GM12878 (cell line): Measurements from ENCODE around the gene PPM1J. TPM values are rescaled to one million over a fixed set of nuclear protein-coding genes. Genes with fewer than 3 reads are reported as not detected.

Experiments used
- ATAC-seq: fragments of 200-7000 bp; cut with Tn5 transposase; 3 replicates; pipeline ENCODE4 v1.9.1; 2020; ENCODE audit warnings: mild to moderate bottlenecking, moderate library complexity
- BruUV-seq: library from RNA; stranded (reverse); fragments of 400-500 nt; replicated peaks from 2 replicates; lab custom pipeline; 2021; lab: Mats Ljungman, UMichigan
- CTCF ChIA-PET: fragments of 300-600 bp; sonication (Branson Sonifier 250); formaldehyde crosslinking; extraction: SDS; loops from one replicate; lab custom pipeline; 2021; ENCODE audit warnings: inconsistent platforms; lab: Yijun Ruan, JAX
- POLR2A ChIA-PET: fragments of 350-600 bp; formaldehyde crosslinking; extraction: SDS; loops from one replicate; lab custom pipeline; 2021; ENCODE audit warnings: inconsistent platforms; lab: Charles Lee
- RAD21 ChIA-PET: fragments of 300-600 bp; sonication (Branson Sonifier 250); formaldehyde crosslinking; loops from one replicate; lab custom pipeline; 2023; ENCODE audit warnings: antibody characterized with exemption; ENCODE audit not compliant: unreplicated experiment; lab: Charles Lee
- SMC1A ChIA-PET: fragments of 300-600 bp; sonication (Branson Sonifier 250); formaldehyde crosslinking; loops from one replicate; lab custom pipeline; 2023; ENCODE audit not compliant: unreplicated experiment, uncharacterized antibody; lab: Charles Lee
- DNase-seq: peaks from one replicate; pipeline ENCODE4 v3.0.0-alpha.2; 2011; ENCODE audit warnings: low read depth, low spot score
- FAIRE-seq: peaks from 3 replicates; lab custom pipeline; 2011; peaks lifted over from hg19 to GRCh38; lab: Jason Lieb, UNC
- H2AFZ ChIP-seq: 2 replicates; pipeline ENCODE4 v1.6.0; 2011; ENCODE audit warnings: low read depth, low read length, control low read depth; ENCODE audit not compliant: control insufficient read depth
- H3K27ac ChIP-seq: 2 replicates; pipeline ENCODE4 v1.5.1; 2011; ENCODE audit warnings: control low read depth; ENCODE audit not compliant: control insufficient read depth, insufficient read depth
- H3K27me3 ChIP-seq, 2 experiments: replicated peaks in 1 of 2; 2 replicates each; pipeline versions ENCODE4 v1.6.0 to v1.6.1; 2011; ENCODE audit warnings: low read length in 1 of 2; ENCODE audit not compliant: control insufficient read depth in 2 of 2, insufficient read depth in 2 of 2
- H3K36me3 ChIP-seq, 2 experiments: 2 replicates each; pipeline ENCODE4 v1.5.1; 2011; ENCODE audit warnings: low read length in 1 of 2; ENCODE audit not compliant: control insufficient read depth in 2 of 2, insufficient read depth in 2 of 2
- H3K4me1 ChIP-seq: 2 replicates; pipeline ENCODE4 v1.6.1; 2011; ENCODE audit warnings: mild to moderate bottlenecking, low read length, moderate library complexity, mixed read lengths; ENCODE audit not compliant: control insufficient read depth, insufficient read depth
- H3K4me2 ChIP-seq: 2 replicates; pipeline ENCODE4 v1.6.0; 2011; ENCODE audit warnings: control low read depth; ENCODE audit not compliant: control insufficient read depth, insufficient read depth
- H3K4me3 ChIP-seq: fragments of 200-600 bp; sonication (generic); 2 replicates; pipeline ENCODE4 v1.5.1; 2016
- H3K79me2 ChIP-seq: 2 replicates; pipeline ENCODE4 v1.6.0; 2011; ENCODE audit warnings: low read length; ENCODE audit not compliant: control insufficient read depth, insufficient read depth
- H3K9ac ChIP-seq: 2 replicates; pipeline ENCODE4 v1.8.0; 2011; ENCODE audit warnings: low read length, control low read depth, mixed read lengths; ENCODE audit not compliant: control insufficient read depth, insufficient read depth
- H3K9me3 ChIP-seq: replicated peaks from 3 replicates; pipeline ENCODE4 v1.5.1; 2011; ENCODE audit warnings: mild to moderate bottlenecking, low read length; ENCODE audit not compliant: control insufficient read depth, insufficient read depth
- H4K20me1 ChIP-seq: 2 replicates; pipeline ENCODE4 v1.6.0; 2011; ENCODE audit not compliant: control insufficient read depth, insufficient read depth
- CBFB ChIP-seq: IDR thresholded peaks from 2 replicates; pipeline ENCODE4 v1.6.1; 2016; ENCODE audit warnings: antibody characterized with exemption, low read depth
- KAT2A ChIP-seq: conservative IDR thresholded peaks from 2 replicates; pipeline ENCODE4 v1.6.1; 2011; ENCODE audit warnings: low read depth, low read length; ENCODE audit not compliant: control insufficient read depth
- KDM1A ChIP-seq: fragments of 200-600 bp; sonication (generic); IDR thresholded peaks from 2 replicates; pipeline ENCODE4 v1.6.1; 2016; ENCODE audit warnings: borderline replicate concordance
- NR2C1 ChIP-seq: fragments of 450-650 bp; IDR thresholded peaks from 2 replicates; pipeline ENCODE4 v1.6.1; 2017; ENCODE audit warnings: antibody characterized with exemption, mild to moderate bottlenecking, moderate library complexity
- RB1 ChIP-seq: fragments of 450-650 bp; formaldehyde crosslinking; IDR thresholded peaks from 2 replicates; pipeline ENCODE4 v1.6.1; 2017; ENCODE audit warnings: mild to moderate bottlenecking, borderline replicate concordance
- SPI1 ChIP-seq: IDR thresholded peaks from 2 replicates; pipeline ENCODE4 v1.6.1; 2011; ENCODE audit warnings: low read depth, mild to moderate bottlenecking, low read length, moderate library complexity, borderline replicate concordance; ENCODE audit not compliant: insufficient read depth
- SUPT20H ChIP-seq: IDR thresholded peaks from 2 replicates; pipeline ENCODE4 v1.6.1; 2011; ENCODE audit warnings: low read depth, mild to moderate bottlenecking, low read length, moderate library complexity, borderline replicate concordance; ENCODE audit not compliant: control insufficient read depth
- ZNF217 ChIP-seq: fragments of 450-650 bp; IDR thresholded peaks from 2 replicates; pipeline ENCODE4 v1.6.1; 2017; ENCODE audit warnings: antibody characterized with exemption, mild to moderate bottlenecking
- ZNF24 ChIP-seq: fragments of 450-650 bp; IDR thresholded peaks from 2 replicates; pipeline ENCODE4 v1.6.1; 2017; ENCODE audit warnings: antibody characterized with exemption, mild to moderate bottlenecking
- WGBS: methylation state at CpG from one replicate; pipeline ENCODE4 v1.1.6; 2016; ENCODE audit warnings: low lambda C conversion rate; ENCODE audit not compliant: insufficient replicate concordance, insufficient coverage; ENCODE audit errors: missing lambda C conversion rate; 5-methylcytosine and 5-hydroxymethylcytosine counted together
- in situ Hi-C: fragments of 300-500 bp; cut with MboI; formaldehyde crosslinking; loops from 9 replicates; pipeline ENCODE4 v1.14.3; 2018; ENCODE audit warnings: mixed read lengths
- intact Hi-C: fragments of 100-400 bp; cut with micrococcal nuclease; formaldehyde crosslinking; loops from one replicate; pipeline ENCODE4 v1.14.2; 2022; ENCODE audit not compliant: unreplicated experiment
- polyA plus RNA-seq, 11 experiments: library from polyadenylated mRNA; depleted of rRNA in 4 of 11; unstranded in 6 of 11; stranded (reverse) in 5 of 11; fragments of >200 nt; fragmentation: Nextera tagmentation in 4 of 11; fragmentation: Illumina TruSeq in 1 of 11; extraction: Ambion mirVana in 4 of 11; extraction: Trizol in 1 of 11; gene quantifications; 1 replicate in 1 of 11; 2 replicates in 10 of 11; pipeline versions ENCODE4 v1.2.1 to v1.2.3, GENCODE V29; 2011 to 2016; ENCODE audit warnings: inconsistent platforms in 2 of 11, missing spikeins in 2 of 11, low read depth in 1 of 11
- total RNA-seq, 4 experiments: library from RNA; depleted of rRNA in 3 of 4; stranded (reverse); fragments of >200 nt in 3 of 4; fragmentation: Illumina TruSeq in 1 of 4; extraction: Trizol in 1 of 4; gene quantifications; 2 replicates each; pipeline versions ENCODE4 v1.2.1 to v1.2.3, GENCODE V29; 2013 to 2021
- TF ChIP-seq, protein P1 (sequence below): IDR thresholded peaks from 2 replicates; pipeline ENCODE4 v1.6.1; 2011; ENCODE audit warnings: low read depth, low read length, improper control_type of control experiment, borderline replicate concordance
- TF ChIP-seq, protein P2 (sequence below), 3 experiments: IDR thresholded peaks in 2 of 3; conservative IDR thresholded peaks in 1 of 3; 2 replicates each; pipeline ENCODE4 v1.5.1; 2011; ENCODE audit warnings: low read depth in 3 of 3, low read length in 3 of 3, mild to moderate bottlenecking in 3 of 3, control low read depth in 2 of 3, moderate library complexity in 2 of 3, inconsistent platforms in 1 of 3, mixed read lengths in 1 of 3; ENCODE audit not compliant: control insufficient read depth in 2 of 3, insufficient read depth in 1 of 3; ENCODE audit errors: extremely low read depth in 1 of 3
- TF ChIP-seq, protein P3 (sequence below): fragments of 450-650 bp; IDR thresholded peaks from 2 replicates; pipeline ENCODE4 v1.6.1; 2016; ENCODE audit warnings: mild to moderate bottlenecking

The PPM1J gene
- total and polyA plus RNA-seq, 10 of the 15 experiments (the other 5 are each of a cell fraction or from before 2014, with no cell fraction given): 0.07 to 1.8 (median 0.59) TPM; not detected in 1

DNA sequence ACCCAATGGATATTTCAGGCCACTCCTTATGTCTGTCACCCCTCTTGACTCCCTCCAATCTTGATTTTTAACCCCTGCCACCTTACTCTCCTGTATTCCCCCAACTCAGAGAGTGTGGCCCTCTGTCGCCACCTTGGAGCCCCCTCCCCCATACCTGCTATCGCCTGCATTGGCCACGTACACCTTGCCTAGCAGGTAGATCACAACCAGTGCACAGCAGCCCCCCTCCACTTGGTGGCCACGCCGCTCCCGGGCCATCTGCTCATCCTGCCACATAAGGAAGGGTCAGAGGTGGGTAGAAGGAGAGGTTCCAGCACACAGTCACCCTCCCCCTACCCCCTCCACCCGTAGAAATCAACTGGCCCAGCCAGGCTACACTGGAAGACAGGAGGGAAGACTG lies 2.9 kb downstream of the PPM1J start:
- Histone ChIP-seq H3K27me3 (no peaks in the 10 kb centered on the region), H2AFZ (no peak overlapping the region), H3K9me3 (no peaks in the 10 kb centered on the region), H3K79me2 (no peaks in the 10 kb centered on the region), H3K4me1 (peaks cover 25% of the 10 kb centered on the region), H4K20me1 (0 out of 2 replicates have a peak, but pooled peaks cover 3% of the 10 kb centered on the region), H3K27ac (no peak overlapping the region), H3K36me3 (no peaks in the 10 kb centered on the region), H3K9ac (no peak overlapping the region), H3K4me2 (no peak overlapping the region), H3K4me3 (no peak overlapping the region)
- BruUV-seq: no TSS peak
- ChIA-PET SMC1A (interaction anchor here (1.1 kb wide), 1 partner anchor 321 kb away, joined by 4 read pairs; no protein-coding TSS in a partner anchor), POLR2A (no interaction called here), RAD21 (no interaction called here), CTCF (no interaction called here)
- ATAC-seq (no peak), DNase-seq (no peak), FAIRE-seq (no peak)
- in situ Hi-C loops: no loop called here
- intact Hi-C loops: loop anchor here (10.0 kb wide), 1 partner anchor 683 kb away; the partner anchor contains the start of gene MAGI3
- WGBS: 77% methylated on average over 7 of the region's 7 CpGs
- TF ChIP-seq ZNF217 (no peak), RB1 (no peak), ZNF24 (no peak)

DNA sequence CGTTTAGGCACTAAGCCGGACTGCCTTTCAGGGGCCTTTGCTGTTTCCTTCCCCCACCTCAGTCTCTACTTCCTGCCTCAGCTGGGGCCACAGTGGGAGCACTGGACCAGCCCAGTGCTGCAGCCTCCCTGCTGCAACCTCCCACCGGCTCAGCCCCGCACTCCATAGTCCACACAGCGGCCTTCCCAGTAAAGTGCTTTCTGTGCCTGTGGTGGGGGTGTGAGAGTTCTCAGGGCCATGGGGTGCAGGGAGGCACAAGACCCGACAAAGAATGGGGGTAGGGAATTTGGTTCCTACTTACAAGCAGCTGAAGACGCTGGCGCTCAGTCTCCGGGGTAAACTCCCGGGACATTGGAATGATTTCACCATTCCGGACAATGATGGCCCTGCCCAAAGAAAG lies 3.5 kb downstream of the PPM1J start:
- in situ Hi-C loops (no loop called here), intact Hi-C loops (loop anchor here (10.0 kb wide), 1 partner anchor 683 kb away; the partner anchor contains the start of gene MAGI3)
- WGBS: 79% methylated on average over 11 of the region's 11 CpGs
- H3K36me3 ChIP-seq: no peaks in the 10 kb centered on the region
- H3K4me3 ChIP-seq: no peak overlapping the region
- 0 out of 2 replicates have a peak, but pooled peaks cover 3% of the 10 kb centered on the region for H4K20me1 ChIP-seq
- ChIA-PET CTCF (interaction anchor here (5.5 to 5.9 kb wide), 2 partner anchors 211 to 319 kb away, joined by 43 to 122 read pairs; no protein-coding TSS in a partner anchor), SMC1A (interaction anchor here (1.3 kb wide), 1 partner anchor 90 kb away, joined by 3 read pairs; no protein-coding TSS in a partner anchor), POLR2A (no interaction called here), RAD21 (interaction anchor here (5.6 kb wide), 1 partner anchor 320 kb away, joined by 53 read pairs; no protein-coding TSS in a partner anchor)
- peaks cover 25% of the 10 kb centered on the region for H3K4me1 ChIP-seq
- FAIRE-seq (no peak), ATAC-seq (no peak), DNase-seq (no peak)
- H3K27me3 ChIP-seq: no peaks in the 10 kb centered on the region
- H2AFZ ChIP-seq: no peak overlapping the region
- no peak overlapping the region for H3K4me2 ChIP-seq
- peaks cover 2% of the 10 kb centered on the region for H3K79me2 ChIP-seq
- no peaks in the 10 kb centered on the region for H3K9me3 ChIP-seq
- no TSS peak for BruUV-seq
- H3K9ac ChIP-seq: no peak overlapping the region
- no peak overlapping the region for H3K27ac ChIP-seq
- TF ChIP-seq, protein P1, sequence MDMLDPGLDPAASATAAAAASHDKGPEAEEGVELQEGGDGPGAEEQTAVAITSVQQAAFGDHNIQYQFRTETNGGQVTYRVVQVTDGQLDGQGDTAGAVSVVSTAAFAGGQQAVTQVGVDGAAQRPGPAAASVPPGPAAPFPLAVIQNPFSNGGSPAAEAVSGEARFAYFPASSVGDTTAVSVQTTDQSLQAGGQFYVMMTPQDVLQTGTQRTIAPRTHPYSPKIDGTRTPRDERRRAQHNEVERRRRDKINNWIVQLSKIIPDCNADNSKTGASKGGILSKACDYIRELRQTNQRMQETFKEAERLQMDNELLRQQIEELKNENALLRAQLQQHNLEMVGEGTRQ: no peak
- no peak for TF ChIP-seq KDM1A
- TF ChIP-seq, protein P2, sequence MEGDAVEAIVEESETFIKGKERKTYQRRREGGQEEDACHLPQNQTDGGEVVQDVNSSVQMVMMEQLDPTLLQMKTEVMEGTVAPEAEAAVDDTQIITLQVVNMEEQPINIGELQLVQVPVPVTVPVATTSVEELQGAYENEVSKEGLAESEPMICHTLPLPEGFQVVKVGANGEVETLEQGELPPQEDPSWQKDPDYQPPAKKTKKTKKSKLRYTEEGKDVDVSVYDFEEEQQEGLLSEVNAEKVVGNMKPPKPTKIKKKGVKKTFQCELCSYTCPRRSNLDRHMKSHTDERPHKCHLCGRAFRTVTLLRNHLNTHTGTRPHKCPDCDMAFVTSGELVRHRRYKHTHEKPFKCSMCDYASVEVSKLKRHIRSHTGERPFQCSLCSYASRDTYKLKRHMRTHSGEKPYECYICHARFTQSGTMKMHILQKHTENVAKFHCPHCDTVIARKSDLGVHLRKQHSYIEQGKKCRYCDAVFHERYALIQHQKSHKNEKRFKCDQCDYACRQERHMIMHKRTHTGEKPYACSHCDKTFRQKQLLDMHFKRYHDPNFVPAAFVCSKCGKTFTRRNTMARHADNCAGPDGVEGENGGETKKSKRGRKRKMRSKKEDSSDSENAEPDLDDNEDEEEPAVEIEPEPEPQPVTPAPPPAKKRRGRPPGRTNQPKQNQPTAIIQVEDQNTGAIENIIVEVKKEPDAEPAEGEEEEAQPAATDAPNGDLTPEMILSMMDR (IDR thresholded peaks at IDR 0.05 in 2 of 3, conservative IDR thresholded peaks at IDR 0.05 in 1 of 3; ENCODE audit: control insufficient read depth in 2 of 3, extremely low read depth in 1 of 3, insufficient read depth in 1 of 3, low read depth in 3 of 3, low read length in 3 of 3): no peak
- TF ChIP-seq SPI1: no peak
- TF ChIP-seq CBFB: no peak
- TF ChIP-seq NR2C1: no peak
- no peak for TF ChIP-seq SUPT20H
- TF ChIP-seq, protein P3, sequence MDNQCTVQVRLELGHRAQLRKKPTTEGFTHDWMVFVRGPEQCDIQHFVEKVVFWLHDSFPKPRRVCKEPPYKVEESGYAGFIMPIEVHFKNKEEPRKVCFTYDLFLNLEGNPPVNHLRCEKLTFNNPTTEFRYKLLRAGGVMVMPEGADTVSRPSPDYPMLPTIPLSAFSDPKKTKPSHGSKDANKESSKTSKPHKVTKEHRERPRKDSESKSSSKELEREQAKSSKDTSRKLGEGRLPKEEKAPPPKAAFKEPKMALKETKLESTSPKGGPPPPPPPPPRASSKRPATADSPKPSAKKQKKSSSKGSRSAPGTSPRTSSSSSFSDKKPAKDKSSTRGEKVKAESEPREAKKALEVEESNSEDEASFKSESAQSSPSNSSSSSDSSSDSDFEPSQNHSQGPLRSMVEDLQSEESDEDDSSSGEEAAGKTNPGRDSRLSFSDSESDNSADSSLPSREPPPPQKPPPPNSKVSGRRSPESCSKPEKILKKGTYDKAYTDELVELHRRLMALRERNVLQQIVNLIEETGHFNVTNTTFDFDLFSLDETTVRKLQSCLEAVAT: no peak
- no peak for TF ChIP-seq KAT2A
